Mammary epithelial cell (primary cell): ENCODE data around the gene ENPEP.

ENCODE experiments used
- CTCF ChIP-seq, 2 donors: IDR thresholded peaks in 1 of 2; conservative IDR thresholded peaks in 1 of 2; 2 replicates each; pipeline ENCODE4 v1.5.1; 2011 to 2012; ENCODE audit warnings: inconsistent platforms in 2 of 2, low read length in 2 of 2, mild to moderate bottlenecking in 2 of 2, control low read depth in 1 of 2, low read depth in 1 of 2; ENCODE audit not compliant: insufficient read depth in 1 of 2; ENCODE audit errors: extremely low read depth in 1 of 2
- EZH2 ChIP-seq: IDR thresholded peaks from 2 replicates; pipeline ENCODE4 v1.6.1; 2012; ENCODE audit warnings: low read length, inconsistent platforms, borderline replicate concordance

GRCh38 chr4:110472583-110473329, 3.2 kb upstream of the ENPEP start:
- TF ChIP-seq EZH2 (no peak), CTCF (conservative IDR thresholded peaks at IDR 0.05 in 1 of 2, IDR thresholded peaks at IDR 0.05 in 1 of 2; ENCODE audit: extremely low read depth in 1 of 2, insufficient read depth in 1 of 2, low read depth in 1 of 2, low read length in 2 of 2) (no peak)
